ENCODE measurements around the gene MCM3AP.
"Not testable (repeated sequence)": the region's sequence is repeated elsewhere in the genome, so short reads cannot be mapped to it uniquely, and the experiment has no call there.

MCM3AP gene

DNA sequence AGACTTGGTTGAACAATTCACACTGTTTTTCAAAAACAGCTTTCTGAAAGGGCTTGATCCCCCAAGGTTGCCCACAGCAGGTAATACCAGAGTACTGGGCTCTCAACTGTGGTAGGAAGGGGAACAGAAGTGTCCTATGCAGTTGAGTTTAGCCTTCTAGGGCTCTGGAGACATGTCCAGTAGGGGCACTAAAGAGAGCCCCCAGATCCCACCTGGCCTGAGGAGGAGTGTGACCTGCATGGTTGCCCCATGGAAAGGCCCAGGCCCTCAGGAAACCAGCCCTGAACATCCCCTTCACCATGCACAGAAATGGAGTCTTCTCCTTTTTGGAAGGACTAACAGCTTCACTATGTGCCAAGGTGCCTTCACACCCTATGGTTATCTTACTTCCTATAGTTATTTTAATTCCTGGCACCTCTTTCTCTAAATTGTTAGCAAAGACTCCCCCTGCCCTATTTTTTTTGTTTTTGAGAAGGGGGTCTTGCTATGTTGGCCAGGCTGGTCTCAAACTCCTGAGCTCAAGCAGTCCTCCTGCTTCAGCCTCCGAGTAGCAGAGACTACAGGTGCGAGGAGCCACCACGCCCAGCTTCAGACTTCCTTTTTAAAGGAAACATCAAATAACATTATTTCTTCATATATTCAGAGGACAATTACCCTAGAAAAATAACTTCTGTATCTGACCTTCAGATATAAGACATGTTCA, 40.0 kb downstream of the MCM3AP start:
- in situ Hi-C loops (cut with MboI; ENCODE audit: low sequenced_read_pairs) = no loop called here

DNA sequence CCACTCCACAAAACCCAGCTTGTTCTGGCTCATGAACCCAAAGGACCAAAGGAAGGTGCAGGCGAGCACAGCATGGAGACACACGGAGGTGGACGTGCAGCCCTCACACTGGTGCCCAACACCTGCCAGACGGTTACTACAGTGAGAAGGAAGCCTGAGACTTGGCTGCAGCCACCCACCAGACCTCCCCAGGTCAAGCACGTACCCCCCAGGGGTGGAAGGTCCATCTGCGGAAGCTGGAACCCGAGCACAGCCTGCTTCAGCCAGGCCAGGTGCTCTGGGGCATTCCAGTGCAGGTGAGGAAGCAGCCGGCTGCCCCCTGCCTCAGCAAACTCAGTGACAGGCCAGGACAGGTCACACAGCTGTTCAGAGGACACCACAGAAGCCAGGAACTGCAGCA, 40.8 kb downstream of the MCM3AP start:
- in situ Hi-C loops (cut with MboI; ENCODE audit: low sequenced_read_pairs) = no loop called here

DNA sequence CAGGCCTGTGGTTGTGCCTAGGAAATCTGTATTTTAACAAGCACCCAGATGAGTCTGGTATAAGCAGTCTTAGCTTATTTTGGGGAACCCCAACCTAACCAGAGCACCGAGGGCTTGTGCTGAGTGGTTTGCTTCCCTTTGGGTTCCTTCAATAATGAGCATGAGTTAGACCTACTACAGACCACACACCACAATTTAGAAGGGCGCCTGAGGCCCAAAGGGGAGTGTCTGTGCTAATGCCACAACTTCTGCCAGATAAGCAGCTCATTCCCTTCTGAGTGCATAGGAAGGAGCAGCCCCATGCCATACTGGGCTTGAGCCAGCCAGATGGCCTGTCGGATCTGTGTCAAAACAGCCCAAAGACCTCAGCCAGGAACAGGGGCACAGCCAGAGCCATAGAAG, 41.5 kb downstream of the MCM3AP start:
- in situ Hi-C loops (cut with MboI; ENCODE audit: low sequenced_read_pairs) = no loop called here

DNA sequence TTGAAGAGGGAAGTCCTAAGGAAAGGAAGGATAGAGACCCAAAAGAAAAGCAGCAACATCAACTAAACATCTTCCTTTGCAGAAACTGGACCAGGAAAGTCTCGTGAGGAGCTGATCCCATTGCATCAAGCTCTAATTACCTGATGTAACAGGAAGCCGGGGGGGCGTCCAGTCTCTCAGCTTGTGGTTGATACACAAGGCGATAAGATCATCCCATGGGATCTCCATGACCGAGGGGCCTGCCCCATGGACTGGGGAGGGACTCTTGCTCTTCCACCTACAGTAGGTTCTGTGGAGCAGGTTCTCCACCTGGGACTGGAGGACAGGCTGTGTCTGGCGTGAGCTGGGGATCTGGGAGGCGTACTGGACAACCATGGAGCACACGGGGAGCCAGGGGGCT, 42.1 kb downstream of the MCM3AP start:
- in situ Hi-C loops (cut with MboI; ENCODE audit: low sequenced_read_pairs) = no loop called here

DNA sequence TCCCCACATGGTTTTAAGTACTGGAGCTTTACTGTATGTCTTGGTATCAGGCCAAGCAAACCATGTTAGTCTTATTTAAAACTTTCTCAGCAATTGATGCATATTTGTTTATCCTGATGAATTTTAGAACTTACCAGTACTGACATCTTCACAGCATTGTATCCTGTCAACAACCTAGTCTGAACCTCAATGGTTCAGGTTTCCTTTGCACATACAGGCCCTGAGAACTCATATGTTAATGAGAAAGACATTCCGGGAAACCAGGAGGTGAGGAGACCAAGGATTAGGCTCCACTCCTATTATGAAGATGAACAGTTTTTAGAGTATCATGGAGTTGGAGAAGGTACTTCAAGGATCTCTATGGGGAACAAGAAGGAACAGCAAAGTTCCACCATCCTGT, 43.8 kb downstream of the MCM3AP start:
- in situ Hi-C loops (cut with MboI; ENCODE audit: low sequenced_read_pairs) = not testable (repeated sequence)

DNA sequence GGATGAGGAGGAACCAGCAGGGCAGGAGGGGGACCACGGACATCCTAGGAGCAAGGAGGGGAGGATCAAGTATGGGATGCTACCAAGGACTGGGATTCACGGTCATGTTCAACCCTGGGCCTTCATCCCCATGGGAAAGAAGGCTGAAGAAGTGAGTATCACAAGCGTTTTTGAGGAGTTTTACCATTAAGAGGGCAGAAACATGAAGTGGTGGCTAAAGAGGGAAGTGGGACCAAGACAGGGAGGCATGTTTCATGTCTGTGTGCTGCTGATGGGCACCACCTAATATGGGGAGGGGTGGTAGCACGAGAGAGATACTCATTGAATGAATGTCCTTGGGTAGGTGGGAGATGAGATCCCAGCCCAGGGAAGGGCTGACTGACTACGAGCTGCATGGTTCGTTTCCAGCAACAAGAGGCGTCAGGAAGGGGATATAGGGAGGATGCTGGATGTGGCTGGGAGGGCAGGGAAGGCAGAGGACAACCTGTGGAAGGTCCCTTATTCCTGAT, 45.5 kb downstream of the MCM3AP start:
- in situ Hi-C loops (cut with MboI; ENCODE audit: low sequenced_read_pairs) = no loop called here

DNA sequence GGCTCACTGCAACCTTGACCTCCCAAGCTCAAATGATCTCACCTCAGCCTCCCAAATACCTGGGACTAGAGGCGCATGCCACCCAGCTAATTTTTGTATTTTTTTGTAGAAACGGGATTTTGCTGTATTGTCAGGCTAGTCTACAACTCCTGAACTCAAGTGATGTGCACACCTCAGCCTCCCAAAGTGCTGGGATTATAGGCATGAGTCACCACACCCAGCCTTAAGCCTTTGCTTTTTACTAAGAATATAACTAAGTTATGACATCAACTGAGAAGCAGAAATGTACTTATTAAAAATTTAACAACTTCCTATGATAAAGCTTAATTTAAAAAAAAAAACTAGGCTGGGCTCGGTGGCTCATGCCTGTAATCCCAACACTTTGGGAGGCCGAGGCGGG, 47.9 kb downstream of the MCM3AP start:
- in situ Hi-C loops (cut with MboI; ENCODE audit: low sequenced_read_pairs) = no loop called here

DNA sequence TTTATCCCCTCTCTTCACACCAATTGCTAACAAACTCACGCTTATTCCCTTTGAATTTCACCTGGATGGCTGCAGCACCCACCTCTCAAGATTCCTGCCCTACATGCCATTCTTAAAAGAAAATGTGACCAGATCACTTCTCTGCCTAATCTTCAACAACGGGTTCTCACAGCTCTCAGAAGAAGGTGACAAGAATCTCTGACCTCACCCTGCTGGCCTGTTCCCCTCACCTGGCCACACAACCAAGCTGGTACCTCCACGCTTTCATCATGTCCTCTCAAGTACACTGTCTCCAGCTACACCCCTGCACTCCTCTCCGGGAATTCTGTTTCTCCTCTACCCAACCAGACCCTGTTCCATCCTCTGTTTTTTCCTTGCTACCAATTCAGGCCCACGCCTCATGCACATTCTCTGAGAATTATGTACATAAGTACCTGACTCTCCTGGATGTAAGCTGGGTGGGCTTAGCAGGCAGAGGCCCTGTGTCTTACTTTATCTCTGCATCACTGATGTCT, 50.9 kb downstream of the MCM3AP start:
- in situ Hi-C loops (cut with MboI; ENCODE audit: low sequenced_read_pairs) = no loop called here

DNA sequence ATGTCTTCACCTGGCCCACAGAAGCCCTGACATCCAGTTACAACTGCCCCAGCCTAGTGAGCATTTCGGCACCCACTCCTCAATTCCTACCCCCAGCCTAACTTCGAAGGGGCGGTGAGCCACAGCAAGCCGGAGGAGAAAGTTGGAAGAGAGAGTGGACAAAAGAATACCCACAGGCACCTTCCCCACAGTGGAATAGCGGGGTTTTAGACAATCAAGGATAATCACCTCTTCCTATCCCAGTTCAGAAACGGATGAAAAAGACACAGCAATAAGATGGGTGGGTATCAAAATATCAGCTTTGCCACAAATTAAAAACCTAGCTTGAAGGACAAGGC, 55.5 kb downstream of the MCM3AP start:
- in situ Hi-C loops (cut with MboI; ENCODE audit: low sequenced_read_pairs) = no loop called here

DNA sequence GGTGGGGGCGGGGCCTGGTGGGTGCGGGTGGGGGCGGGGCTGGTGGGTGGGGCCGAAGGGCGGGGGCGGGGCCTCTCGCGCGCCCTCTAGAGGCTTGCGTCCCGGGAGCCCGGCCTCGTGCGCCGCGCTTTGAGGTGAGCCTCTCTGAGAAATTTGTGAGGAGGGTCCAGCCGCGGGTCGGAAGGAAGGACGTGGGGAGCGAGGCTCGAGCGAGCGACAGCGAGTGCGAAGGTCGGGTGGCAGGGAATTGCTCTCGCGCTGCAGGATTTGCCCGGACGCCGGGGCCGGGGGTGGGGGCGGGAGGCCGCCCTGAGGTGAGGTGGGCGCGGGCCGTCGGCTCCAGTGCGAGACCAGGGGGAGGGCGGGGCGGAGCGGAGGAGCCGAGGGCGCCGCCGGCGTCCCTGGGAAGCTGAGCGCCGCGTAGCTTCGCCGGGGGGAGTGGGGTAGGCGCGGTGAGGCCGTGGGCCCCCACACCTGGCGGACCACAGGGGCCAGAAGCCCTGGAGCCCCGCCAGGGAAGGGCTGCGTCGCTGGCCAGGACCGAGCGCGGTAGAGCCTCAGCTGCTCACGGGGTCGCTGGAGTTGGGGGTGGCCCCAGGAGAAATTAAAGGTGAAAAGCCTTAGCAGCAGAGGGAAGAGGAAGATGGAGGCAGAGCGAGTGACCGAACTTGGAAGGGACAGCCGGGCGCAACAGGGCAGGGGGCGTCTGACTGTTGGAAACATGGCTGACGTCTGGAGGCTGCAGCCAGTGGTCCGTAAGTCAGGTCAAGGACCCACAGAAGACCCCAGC, 56.1 kb downstream of the MCM3AP start:
- in situ Hi-C loops (cut with MboI; ENCODE audit: low sequenced_read_pairs) = no loop called here

DNA sequence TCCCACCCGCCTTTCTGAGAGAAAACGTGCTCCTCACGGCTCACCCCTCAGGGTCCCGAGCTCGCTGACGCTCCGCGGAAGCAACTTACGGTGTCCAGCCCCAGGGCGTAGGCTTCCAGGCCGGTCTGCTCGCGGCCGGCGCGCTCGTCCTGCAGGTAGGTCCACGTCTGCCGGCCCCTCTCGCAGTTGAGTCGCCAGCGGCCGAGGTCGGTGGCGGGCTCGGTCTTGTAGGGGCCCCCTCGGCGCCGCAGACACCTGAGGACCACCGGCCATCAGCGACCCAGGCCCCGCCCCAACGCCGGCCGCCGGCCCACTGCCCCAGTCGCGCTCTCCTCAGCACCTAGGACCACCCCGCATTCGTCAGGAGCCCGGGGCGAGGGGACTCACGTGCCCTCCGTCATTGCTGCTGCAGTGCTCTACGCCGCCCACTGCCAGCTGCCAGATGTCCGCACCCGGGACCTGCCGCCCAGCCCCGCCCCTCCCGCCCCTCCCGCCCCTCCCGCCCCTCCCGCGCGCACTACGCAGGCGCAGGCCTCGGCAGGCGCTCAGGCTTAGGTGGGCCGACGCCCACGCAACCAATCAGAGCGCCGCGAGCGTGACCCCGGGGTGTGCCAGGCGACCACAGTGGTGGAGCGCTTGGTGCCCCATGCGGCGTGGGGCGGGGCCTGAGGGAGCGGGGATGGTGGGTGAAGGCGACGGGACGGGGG, 56.9 kb downstream of the MCM3AP start, which contains the start of gene LSS:
LSS (minus strand) TSS at position 430 of the 707 bp plus-strand sequence; CDS start at position 401, 29 bp downstream.
- in situ Hi-C loops (cut with MboI; ENCODE audit: low sequenced_read_pairs) = no loop called here

DNA sequence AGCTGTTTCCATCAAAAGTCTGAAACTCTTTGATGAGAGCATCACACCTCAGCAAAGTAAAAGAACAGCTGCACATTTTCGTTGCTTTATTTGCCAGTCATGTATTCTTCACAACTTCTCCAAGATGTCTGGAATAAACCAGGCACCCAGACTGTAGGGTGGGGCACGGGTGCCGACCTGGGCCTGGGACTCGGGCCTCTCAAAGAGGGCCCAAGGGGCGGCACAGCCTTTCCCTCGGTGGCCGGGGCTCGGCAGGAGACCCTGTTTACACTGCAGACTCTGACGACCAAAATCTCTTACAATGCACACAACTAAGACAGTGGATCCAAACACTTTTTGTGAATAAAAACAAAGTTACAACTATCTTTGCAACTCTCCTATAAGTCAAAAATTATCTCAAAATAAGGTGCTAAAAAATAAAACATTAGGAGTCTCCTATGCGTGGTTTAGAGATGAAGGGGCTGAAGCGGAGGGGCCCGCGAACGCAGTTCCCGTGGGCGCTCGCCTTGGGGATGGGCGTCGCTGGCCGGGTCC, 57.5 kb downstream of the MCM3AP start:
- in situ Hi-C loops (cut with MboI; ENCODE audit: low sequenced_read_pairs) = no loop called here

DNA sequence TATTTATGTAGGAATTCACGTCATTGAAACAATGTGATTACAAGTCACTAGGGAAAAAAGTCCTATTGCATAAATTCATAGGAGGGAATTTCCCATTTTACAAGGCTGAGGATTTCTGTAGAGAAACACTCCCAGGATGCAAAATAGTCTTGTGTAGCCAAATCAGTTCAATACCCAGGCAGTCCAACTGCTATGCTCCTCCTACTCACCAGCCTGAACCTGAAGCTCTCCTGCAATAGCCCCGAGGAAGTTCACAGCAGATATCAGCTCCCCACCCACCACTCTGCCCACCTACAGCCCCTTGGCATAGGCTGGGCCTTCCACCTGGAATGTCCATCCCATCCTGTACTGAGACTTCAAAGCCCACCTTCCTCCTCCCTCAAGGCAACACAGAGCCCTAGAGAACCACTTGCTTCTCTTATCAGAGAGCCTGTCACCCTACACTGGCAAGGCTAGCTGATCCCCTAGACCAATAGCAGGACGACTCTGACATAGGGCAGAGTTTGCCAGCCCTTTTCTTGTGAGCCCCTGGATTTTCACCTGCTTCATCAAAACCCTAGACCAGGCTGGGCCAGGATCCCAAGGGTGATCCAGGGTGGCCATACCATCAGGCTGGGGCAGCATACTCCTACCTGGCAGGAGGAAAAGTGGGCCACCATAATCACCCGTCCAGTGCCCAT, 58.4 kb downstream of the MCM3AP start:
- in situ Hi-C loops (cut with MboI; ENCODE audit: low sequenced_read_pairs) = no loop called here

DNA sequence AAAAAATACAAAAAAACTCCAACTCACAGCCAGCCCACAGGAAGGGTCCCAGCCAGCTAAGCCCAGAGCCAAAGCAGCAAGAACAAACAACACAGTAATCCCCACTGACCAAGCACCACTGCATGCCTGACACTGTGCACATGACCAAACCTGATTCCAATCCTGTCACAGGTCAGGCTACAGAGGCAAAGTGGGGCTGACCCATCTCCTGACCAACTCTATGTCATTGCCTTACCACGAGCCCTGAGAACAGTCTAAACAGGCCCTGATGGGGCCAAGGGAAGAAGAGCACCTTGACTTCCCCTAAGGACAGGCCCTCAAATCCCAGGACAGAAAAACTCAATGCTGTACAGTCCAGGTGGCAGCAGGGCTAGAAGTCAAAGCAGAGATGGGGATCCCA, 59.3 kb downstream of the MCM3AP start:
- in situ Hi-C loops (cut with MboI; ENCODE audit: low sequenced_read_pairs) = no loop called here

DNA sequence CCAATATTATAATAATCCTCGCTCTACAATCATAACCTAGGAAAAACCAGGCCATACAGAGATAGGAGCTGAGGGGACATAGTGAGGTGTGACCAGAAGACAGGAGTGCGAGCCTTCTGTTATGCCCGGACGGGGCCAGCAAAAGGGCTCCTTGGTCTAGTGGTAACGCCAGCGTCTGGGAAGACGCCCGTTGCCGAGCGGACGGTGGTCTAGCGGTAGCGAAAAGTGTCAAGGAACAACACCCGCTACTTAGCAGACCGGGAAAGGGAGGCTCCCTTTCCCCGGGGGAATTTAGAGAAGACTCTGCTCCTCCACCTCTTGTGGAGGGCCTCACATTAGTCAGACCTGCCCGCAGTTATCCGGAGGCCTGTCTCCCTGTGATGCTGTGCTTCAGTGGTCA, 61.8 kb downstream of the MCM3AP start:
- in situ Hi-C loops (cut with MboI; ENCODE audit: low sequenced_read_pairs) = not testable (repeated sequence)

DNA sequence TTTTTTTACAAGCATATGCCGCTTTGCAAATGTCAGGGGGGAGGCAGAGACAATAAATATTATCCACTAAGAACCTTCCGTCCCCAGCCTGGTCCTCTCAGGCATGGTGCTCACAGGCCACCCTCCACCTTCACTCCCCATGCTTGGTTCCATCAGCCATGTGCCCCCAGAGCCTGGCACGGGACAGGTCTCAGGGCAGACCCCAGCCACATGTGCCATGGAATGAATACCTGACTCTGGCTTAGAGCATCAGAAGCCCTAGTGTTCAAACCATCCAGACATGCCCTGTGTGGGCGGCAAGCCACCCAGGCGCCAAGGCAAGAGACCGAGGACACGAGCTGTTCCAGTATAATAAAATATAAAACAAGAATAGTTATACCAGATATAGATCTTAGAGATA, 62.2 kb downstream of the MCM3AP start:
- in situ Hi-C loops (cut with MboI; ENCODE audit: low sequenced_read_pairs) = no loop called here

DNA sequence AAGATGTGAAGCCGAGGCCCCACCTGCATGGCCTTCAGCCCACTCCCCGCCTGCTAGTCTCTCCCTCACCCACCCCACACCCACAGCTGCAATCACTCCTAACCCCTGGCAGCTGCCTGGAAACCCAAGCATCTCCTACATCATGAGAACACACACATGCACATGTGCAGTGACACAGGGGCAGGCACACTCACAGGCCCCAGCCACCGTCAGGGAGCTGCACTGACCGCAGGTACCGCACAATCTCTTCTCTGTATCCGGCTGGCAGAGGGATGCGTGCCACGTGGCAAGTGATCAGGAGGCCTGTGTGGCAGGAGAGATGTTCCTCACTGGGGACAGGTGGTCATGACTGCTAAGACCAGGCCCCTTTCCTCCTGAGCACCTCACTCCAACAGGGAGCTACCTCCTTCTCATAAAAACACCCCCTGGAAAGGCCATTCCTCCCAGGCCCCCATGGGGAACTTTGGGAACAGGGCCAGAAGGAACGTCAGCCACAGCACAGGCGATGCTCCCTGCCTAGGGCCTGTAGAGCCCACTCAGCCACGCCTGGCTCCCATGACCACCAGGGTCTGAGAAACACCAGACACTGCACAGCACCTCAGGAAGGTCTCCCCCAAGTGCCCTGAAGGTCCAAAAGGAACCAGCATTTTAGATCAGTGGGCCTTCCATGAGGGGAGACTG, 62.8 kb downstream of the MCM3AP start:
- in situ Hi-C loops (cut with MboI; ENCODE audit: low sequenced_read_pairs) = no loop called here

DNA sequence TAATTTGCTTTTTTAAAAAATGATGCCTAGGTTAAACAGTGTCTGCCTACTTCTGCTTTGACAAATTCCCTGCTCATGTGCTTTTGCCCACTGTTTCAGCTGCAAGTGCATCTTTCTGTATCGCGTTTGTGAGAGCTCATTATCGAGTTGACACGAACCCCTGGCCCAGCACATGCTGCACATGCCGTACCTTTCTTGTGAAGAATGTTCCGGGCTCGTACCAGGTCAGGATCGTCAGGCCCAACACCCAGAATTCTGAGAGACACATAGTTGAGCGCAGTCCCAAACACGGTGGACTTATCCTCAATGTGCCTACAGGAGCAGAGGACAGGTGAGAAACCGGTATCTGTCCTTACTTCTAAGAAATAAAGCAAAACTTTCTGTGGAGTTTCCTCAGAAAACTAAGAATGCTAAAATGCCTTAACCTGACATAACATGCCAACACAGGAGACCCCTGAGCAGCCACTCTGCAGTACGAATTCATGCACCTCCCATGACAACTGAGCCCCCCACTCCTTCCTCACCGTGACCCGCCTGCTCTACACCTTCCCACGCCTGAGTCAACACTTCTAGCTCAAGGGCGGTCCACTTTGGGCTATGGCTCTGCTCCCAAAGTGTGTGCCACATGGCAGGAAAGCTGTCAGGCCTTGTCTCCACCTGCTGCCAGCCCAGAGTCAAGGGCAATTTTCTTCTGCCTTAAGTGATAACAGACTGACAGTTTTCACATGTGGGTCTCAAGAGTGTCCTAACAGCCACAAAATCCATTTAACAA, 63.6 kb downstream of the MCM3AP start:
- in situ Hi-C loops (cut with MboI; ENCODE audit: low sequenced_read_pairs) = no loop called here

DNA sequence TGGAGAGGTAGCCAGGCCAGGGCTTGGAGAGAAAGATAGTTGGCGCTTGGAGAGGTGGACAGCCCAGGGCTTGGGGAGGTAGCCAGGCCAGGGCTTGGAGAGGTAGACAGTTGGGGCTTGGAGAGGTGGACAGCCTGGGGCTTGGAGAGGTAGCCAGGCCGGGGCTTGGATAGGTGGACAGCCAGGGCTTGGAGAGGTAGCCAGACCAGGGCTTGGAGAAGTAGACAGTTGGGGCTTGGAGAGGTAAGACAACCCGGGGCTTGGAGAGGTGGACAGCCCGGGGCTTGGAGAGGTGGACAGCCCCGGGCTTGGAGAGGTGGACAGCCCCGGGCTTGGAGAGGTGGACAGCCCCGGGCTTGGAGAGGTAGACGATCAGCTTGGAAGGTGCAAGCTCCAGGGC, 64.6 kb downstream of the MCM3AP start:
- in situ Hi-C loops (cut with MboI; ENCODE audit: low sequenced_read_pairs) = no loop called here

All from HL-60/S4 (cell line).